Measurements from ENCODE around the gene PCDHA3. TPM values are rescaled to one million over a fixed set of nuclear protein-coding genes. Genes with fewer than 3 reads are reported as not detected.
"Not testable (repeated sequence)": the region's sequence is repeated elsewhere in the genome, so short reads cannot be mapped to it uniquely, and the experiment has no call there.

The PCDHA3 gene
- total and polyA plus RNA-seq, 4 donors = 0.07 to 0.74 (median 0.26) TPM

- not testable (repeated sequence) for ATAC-seq (ENCODE audit: insufficient read depth, low FRiP score)
Measured at GRCh38 chr5:140849831-140850634, 49.2 kb downstream of the PCDHA3 start.

More at GRCh38 chr5:140849831-140850634, 49.2 kb downstream of the PCDHA3 start:
- WGBS, 2 donors = 49% methylated on average over 59 of the region's 101 CpGs; no CpG with 5 or more reads in 1 of the 2 donors
- not testable (repeated sequence) for H3K27ac ChIP-seq (ENCODE audit: low read depth in 1 of 2, low read length in 1 of 2); H3K4me3 ChIP-seq; H3K9ac ChIP-seq (ENCODE audit: insufficient read depth in 1 of 2, low read length in 2 of 2); DNase-seq; H3K9me3 ChIP-seq (ENCODE audit: control insufficient read depth in 4 of 4, insufficient read depth in 3 of 4, low read length in 3 of 4); H3K4me1 ChIP-seq (ENCODE audit: control insufficient read depth in 5 of 5, insufficient read depth in 5 of 5, low read length in 5 of 5); H3K27me3 ChIP-seq (ENCODE audit: control insufficient read depth in 3 of 3, insufficient read depth in 3 of 3, low read length in 2 of 3); H3K36me3 ChIP-seq (ENCODE audit: control insufficient read depth in 4 of 4, insufficient read depth in 4 of 4, low read length in 4 of 4)

Other genes starting within 250 kb of the PCDHA3 start
- 10 to 100 TPM; 14.0 to 36.0 TPM for gene SRA1, start 243.6 kb upstream of the PCDHA3 start, total RNA-seq
- gene SRA1, start 243.6 kb upstream of the PCDHA3 start, polyA plus RNA-seq = 10 to 100 TPM; 37.7 to 45.5 TPM
- 10 to 100 TPM; 31.6 to 36.1 TPM for gene APBB3, start 236.5 kb upstream of the PCDHA3 start, total RNA-seq
- 10 to 100 TPM; 24.7 to 25.5 TPM for gene APBB3, start 236.5 kb upstream of the PCDHA3 start, polyA plus RNA-seq
- gene SLC35A4, start 236.2 kb upstream of the PCDHA3 start, total RNA-seq = 10 to 100 TPM; 10.7 to 94.4 TPM
- 10 to 100 TPM; 41.0 to 91.5 TPM for gene SLC35A4, start 236.2 kb upstream of the PCDHA3 start, polyA plus RNA-seq
- gene CD14, start 167.9 kb upstream of the PCDHA3 start, total RNA-seq = 10 to 100 TPM; 57.9 to 86.0 TPM
- 100 to 1,000 TPM in 1 of 2 donors, 10 to 100 TPM in 1; 74.5 to 357 TPM for gene CD14, start 167.9 kb upstream of the PCDHA3 start, polyA plus RNA-seq
- gene TMCO6, start 161.6 kb upstream of the PCDHA3 start, total RNA-seq = 10 to 100 TPM in 1 of 2 donors, 1 to 10 TPM in 1; 9.0 to 14.9 TPM
- gene TMCO6, start 161.6 kb upstream of the PCDHA3 start, polyA plus RNA-seq = 10 to 100 TPM; 13.2 to 25.8 TPM
- 10 to 100 TPM; 35.4 to 57.9 TPM for gene NDUFA2, start 153.4 kb upstream of the PCDHA3 start, total RNA-seq
- 100 to 1,000 TPM; 133 to 365 TPM for gene NDUFA2, start 153.4 kb upstream of the PCDHA3 start, polyA plus RNA-seq
- 100 to 1,000 TPM in 1 of 2 donors, 10 to 100 TPM in 1; 85.3 to 104 TPM for gene IK, start 153.2 kb upstream of the PCDHA3 start, total RNA-seq
- gene IK, start 153.2 kb upstream of the PCDHA3 start, polyA plus RNA-seq = 10 to 100 TPM; 58.3 to 95.7 TPM
- gene WDR55, start 136.2 kb upstream of the PCDHA3 start, total RNA-seq = 10 to 100 TPM; 15.0 to 25.5 TPM
- 10 to 100 TPM; 16.6 to 17.9 TPM for gene WDR55, start 136.2 kb upstream of the PCDHA3 start, polyA plus RNA-seq
- gene DND1, start 127.5 kb upstream of the PCDHA3 start, total RNA-seq = 1 to 10 TPM in 1 of 2 donors, under 1 TPM in 1; 0.60 to 1.7 TPM
- 1 to 10 TPM; 1.5 to 1.9 TPM for gene DND1, start 127.5 kb upstream of the PCDHA3 start, polyA plus RNA-seq
- gene HARS1, start 109.7 kb upstream of the PCDHA3 start, total RNA-seq = 10 to 100 TPM; 46.9 to 54.6 TPM
- 10 to 100 TPM; 43.8 to 49.8 TPM for gene HARS1, start 109.7 kb upstream of the PCDHA3 start, polyA plus RNA-seq
- 10 to 100 TPM; 24.6 to 37.2 TPM for gene HARS2, start 109.6 kb upstream of the PCDHA3 start, total RNA-seq
- gene HARS2, start 109.6 kb upstream of the PCDHA3 start, polyA plus RNA-seq = 10 to 100 TPM; 15.6 to 18.8 TPM
- 10 to 100 TPM; 30.2 to 43.3 TPM for gene ZMAT2, start 100.6 kb upstream of the PCDHA3 start, total RNA-seq
- 10 to 100 TPM; 52.1 to 73.8 TPM for gene ZMAT2, start 100.6 kb upstream of the PCDHA3 start, polyA plus RNA-seq
- gene PCDHA1, start 14.9 kb upstream of the PCDHA3 start, total RNA-seq = not detected
- gene PCDHA1, start 14.9 kb upstream of the PCDHA3 start, polyA plus RNA-seq = under 1 TPM; 0.02 to 0.30 TPM
- gene PCDHA2, start 6.2 kb upstream of the PCDHA3 start, total RNA-seq = under 1 TPM; 0.15 to 0.43 TPM
- gene PCDHA2, start 6.2 kb upstream of the PCDHA3 start, polyA plus RNA-seq = under 1 TPM in 1 of 2 donors, not detected in 1; 0.02 TPM
- gene PCDHA4, start 6.0 kb downstream of the PCDHA3 start, total RNA-seq = 1 to 10 TPM; 1.6 to 2.9 TPM
- gene PCDHA4, start 6.0 kb downstream of the PCDHA3 start, polyA plus RNA-seq = under 1 TPM; 0.26 to 0.41 TPM
- under 1 TPM; 0.34 to 0.46 TPM for gene PCDHA5, start 20.6 kb downstream of the PCDHA3 start, total RNA-seq
- gene PCDHA5, start 20.6 kb downstream of the PCDHA3 start, polyA plus RNA-seq = under 1 TPM in 1 of 2 donors, not detected in 1; 0.10 TPM
- under 1 TPM; 0.51 to 0.92 TPM for gene PCDHA6, start 26.9 kb downstream of the PCDHA3 start, total RNA-seq
- gene PCDHA6, start 26.9 kb downstream of the PCDHA3 start, polyA plus RNA-seq = under 1 TPM; 0.11 to 0.20 TPM
- under 1 TPM; 0.17 to 0.52 TPM for gene PCDHA7, start 33.2 kb downstream of the PCDHA3 start, total RNA-seq
- gene PCDHA7, start 33.2 kb downstream of the PCDHA3 start, polyA plus RNA-seq = under 1 TPM; 0.10 to 0.26 TPM
- gene PCDHA8, start 40.1 kb downstream of the PCDHA3 start, total RNA-seq = under 1 TPM; 0.23 to 0.37 TPM
- gene PCDHA8, start 40.1 kb downstream of the PCDHA3 start, polyA plus RNA-seq = under 1 TPM in 1 of 2 donors, not detected in 1; 0.14 TPM
- under 1 TPM; 0.49 to 0.68 TPM for gene PCDHA9, start 47.3 kb downstream of the PCDHA3 start, total RNA-seq
- not detected for gene PCDHA9, start 47.3 kb downstream of the PCDHA3 start, polyA plus RNA-seq
- 1 to 10 TPM in 1 of 2 donors, under 1 TPM in 1; 0.48 to 1.6 TPM for gene PCDHA10, start 54.8 kb downstream of the PCDHA3 start, total RNA-seq
- gene PCDHA10, start 54.8 kb downstream of the PCDHA3 start, polyA plus RNA-seq = under 1 TPM; 0.02 to 0.11 TPM
- gene PCDHA11, start 67.9 kb downstream of the PCDHA3 start, total RNA-seq = 1 to 10 TPM in 1 of 2 donors, under 1 TPM in 1; 0.74 to 1.6 TPM
- gene PCDHA11, start 67.9 kb downstream of the PCDHA3 start, polyA plus RNA-seq = under 1 TPM; 0.08 to 0.31 TPM
- gene PCDHA12, start 74.3 kb downstream of the PCDHA3 start, total RNA-seq = 1 to 10 TPM in 1 of 2 donors, under 1 TPM in 1; 0.23 to 3.6 TPM
- under 1 TPM; 0.74 to 0.98 TPM for gene PCDHA12, start 74.3 kb downstream of the PCDHA3 start, polyA plus RNA-seq
- 1 to 10 TPM in 1 of 2 donors, under 1 TPM in 1; 0.77 to 2.9 TPM for gene PCDHA13, start 81.1 kb downstream of the PCDHA3 start, total RNA-seq
- gene PCDHA13, start 81.1 kb downstream of the PCDHA3 start, polyA plus RNA-seq = 1 to 10 TPM in 1 of 2 donors, under 1 TPM in 1; 0.15 to 1.0 TPM
- gene PCDHAC1, start 125.2 kb downstream of the PCDHA3 start, total RNA-seq = 10 to 100 TPM in 1 of 2 donors, under 1 TPM in 1; 0.88 to 10.0 TPM
- 1 to 10 TPM in 1 of 2 donors, under 1 TPM in 1; 0.41 to 1.0 TPM for gene PCDHAC1, start 125.2 kb downstream of the PCDHA3 start, polyA plus RNA-seq
- gene PCDHAC2, start 165.4 kb downstream of the PCDHA3 start, total RNA-seq = 10 to 100 TPM in 1 of 2 donors, 1 to 10 TPM in 1; 5.2 to 13.8 TPM
- 1 to 10 TPM; 1.3 to 1.6 TPM for gene PCDHAC2, start 165.4 kb downstream of the PCDHA3 start, polyA plus RNA-seq